ENCODE data around the gene TBC1D30. TPM values are rescaled to one million over a fixed set of nuclear protein-coding genes. Genes with fewer than 3 reads are reported as not detected.
A peak's percentile ranks its signal among the peaks of the same experiment; 100 is the strongest.

TBC1D30 gene
- total and polyA plus RNA-seq, 9 of the 15 experiments (the other 6 are each of a cell fraction or from before 2014, with no cell fraction given) = 0.07 to 0.55 (median 0.20) TPM; not detected in 1

GRCh38 chr12:64884164-64884542, 59.7 kb downstream of the TBC1D30 start:
- 0% methylated on average over 2 of the region's 3 CpGs for WGBS (ENCODE audit: insufficient coverage, low coverage, missing lambda C conversion rate)
- in situ Hi-C loops (cut with MboI) (loop anchor here (25.0 kb wide), 2 partner anchors 1103 to 1528 kb away; no protein-coding TSS in a partner anchor), intact Hi-C loops (cut with micrococcal nuclease) (no loop called here)
- no peaks in the 10 kb centered on the region for H3K9me1 ChIP-seq (ENCODE audit: control insufficient read depth, insufficient read depth, low read length)
- H3K4me2 ChIP-seq (ENCODE audit: insufficient read depth, low read length) = no peak overlapping the region
- H3K4me3 ChIP-seq = no peak overlapping the region
- POLR2A ChIA-PET = interaction anchor here (1.0 kb wide), 1 partner anchor 16 kb away, joined by 3 read pairs; no protein-coding TSS in a partner anchor
- TF ChIP-seq ELF1 (tag; IDR thresholded peaks at IDR 0.05) = no peak
- no peak for TF ChIP-seq ZNF224 (CRISPR knock-in tag; IDR thresholded peaks at IDR 0.05)
- no peak for TF ChIP-seq BMI1 (IDR thresholded peaks at IDR 0.05; ENCODE audit: low read length)
- no peak for TF ChIP-seq NFE2 (IDR thresholded peaks at IDR 0.05; ENCODE audit: low read depth)
- TF ChIP-seq EHMT2 (IDR thresholded peaks at IDR 0.05) = no peak
- TF ChIP-seq TEAD1 (CRISPR knock-in tag; IDR thresholded peaks at IDR 0.05) = no peak
- no peaks in the 10 kb centered on the region for H3K9me3 ChIP-seq (replicated peaks; ENCODE audit: control insufficient read depth, insufficient read depth, low read depth, low read length)
- no TSS peak for BruUV-seq (replicated peaks)
- ATAC-seq (no peak), FAIRE-seq (no peak), DNase-seq (ENCODE audit: extremely low read depth in 1 of 4, low spot score in 3 of 4) (no peak)
- peaks cover 0 to 3% of the 10 kb centered on the region in 2 experiments; a peak in 1 of 5 replicates for H3K27me3 ChIP-seq (ENCODE audit: control insufficient read depth in 2 of 2, insufficient read depth in 2 of 2, low read length in 2 of 2)
- H3K9ac ChIP-seq (ENCODE audit: insufficient read depth in 1 of 2, low read depth in 2 of 2, low read length in 2 of 2) = no peak overlapping the region
- no peaks in the 10 kb centered on the region for H3K79me2 ChIP-seq (ENCODE audit: control insufficient read depth, insufficient read depth, low read length)
- no peak overlapping the region for H2AFZ ChIP-seq (ENCODE audit: low read depth, low read length)
- CTCF ChIA-PET (ENCODE audit: low intra/inter-chr PET ratio) = no interaction called here
- H3K36me3 ChIP-seq (ENCODE audit: control insufficient read depth, insufficient read depth, low read length) = no peaks in the 10 kb centered on the region
- no peak overlapping the region for H3K27ac ChIP-seq (ENCODE audit: extremely low read depth, low read depth, low read length)
- H4K20me1 ChIP-seq (replicated peaks; ENCODE audit: control insufficient read depth, insufficient read depth, low read length) = no peaks in the 10 kb centered on the region
- no peaks in the 10 kb centered on the region for H3K4me1 ChIP-seq (replicated peaks in 1 of 2; ENCODE audit: control insufficient read depth in 2 of 2, insufficient read depth in 2 of 2, low read length in 2 of 2)

- Histone ChIP-seq H3K36me3 (ENCODE audit: control insufficient read depth, insufficient read depth, low read length) (no peaks in the 10 kb centered on the region), H3K4me3 (no peak overlapping the region), H3K9me3 (replicated peaks; ENCODE audit: control insufficient read depth, insufficient read depth, low read depth, low read length) (no peaks in the 10 kb centered on the region), H2AFZ (ENCODE audit: low read depth, low read length) (no peak overlapping the region), H3K9me1 (ENCODE audit: control insufficient read depth, insufficient read depth, low read length) (no peaks in the 10 kb centered on the region), H3K79me2 (ENCODE audit: control insufficient read depth, insufficient read depth, low read length) (no peaks in the 10 kb centered on the region), H3K4me1 (replicated peaks in 1 of 2; ENCODE audit: control insufficient read depth in 2 of 2, insufficient read depth in 2 of 2, low read length in 2 of 2) (no peaks in the 10 kb centered on the region), H4K20me1 (replicated peaks; ENCODE audit: control insufficient read depth, insufficient read depth, low read length) (no peaks in the 10 kb centered on the region), H3K27ac (ENCODE audit: extremely low read depth, low read depth, low read length) (no peak overlapping the region), H3K27me3 (ENCODE audit: control insufficient read depth in 2 of 2, insufficient read depth in 2 of 2, low read length in 2 of 2) (peaks cover 2 to 3% of the 10 kb centered on the region in 2 experiments; a peak in 1 of 5 replicates), H3K4me2 (ENCODE audit: insufficient read depth, low read length) (no peak overlapping the region), H3K9ac (ENCODE audit: insufficient read depth in 1 of 2, low read depth in 2 of 2, low read length in 2 of 2) (no peak overlapping the region)
- DNase-seq (ENCODE audit: extremely low read depth in 1 of 4, low spot score in 3 of 4) (no peak), ATAC-seq (no peak), FAIRE-seq (peak; percentile 35)
- BruUV-seq (replicated peaks) = no TSS peak
- TF ChIP-seq SMARCA4 (IDR thresholded peaks at IDR 0.05) (no peak), ELF2 (CRISPR knock-in tag; IDR thresholded peaks at IDR 0.05) (no peak), GTF2F1 (IDR thresholded peaks at IDR 0.05; ENCODE audit: low read depth, low read length) (no peak), PRPF4 (IDR thresholded peaks at IDR 0.05; ENCODE audit: insufficient read depth, low read depth, low read length, poor library complexity, severe bottlenecking) (no peak), ZNF311 (CRISPR knock-in tag; IDR thresholded peaks at IDR 0.05) (no peak), IRF9 (tag; IDR thresholded peaks at IDR 0.05) (no peak), HMG20B (CRISPR knock-in tag; IDR thresholded peaks at IDR 0.05) (no peak), ZBED1 (IDR thresholded peaks at IDR 0.05) (no peak), ZBTB43 (CRISPR knock-in tag; IDR thresholded peaks at IDR 0.05) (no peak), SMARCC2 (IDR thresholded peaks at IDR 0.05; ENCODE audit: low read depth) (no peak), NFE2 (IDR thresholded peaks at IDR 0.05; ENCODE audit: low read depth) (no peak), ELF4 (CRISPR knock-in tag; IDR thresholded peaks at IDR 0.05) (no peak)
- in situ Hi-C loops (cut with MboI) (loop anchor here (25.0 kb wide), 2 partner anchors 1103 to 1528 kb away; no protein-coding TSS in a partner anchor), intact Hi-C loops (cut with micrococcal nuclease) (no loop called here)
- WGBS (ENCODE audit: insufficient coverage, low coverage, missing lambda C conversion rate) = 0% methylated on average over 3 of the region's 3 CpGs
- ChIA-PET CTCF (ENCODE audit: low intra/inter-chr PET ratio) (no interaction called here), POLR2A (no interaction called here)
These were observed 60.3 kb downstream of the TBC1D30 start for GRCh38 chr12:64884728-64885127.
